HG03354 (cell line): ENCODE measurements around the gene SYNGR4.
"Not testable (repeated sequence)": the region's sequence is repeated elsewhere in the genome, so short reads cannot be mapped to it uniquely, and the experiment has no call there.

Source experiments
- ATAC-seq: cut with Tn5 transposase; IDR thresholded peaks from one replicate; pipeline ENCODE4 v1.9.1; 2021; ENCODE audit warnings: mild to moderate bottlenecking; ENCODE audit not compliant: unreplicated experiment, poor library complexity, severe bottlenecking

Gene SYNGR4

GRCh38 chr19:48367855-48368254 is 3.7 kb downstream of the SYNGR4 start:
- ATAC-seq = no peak

DNA sequence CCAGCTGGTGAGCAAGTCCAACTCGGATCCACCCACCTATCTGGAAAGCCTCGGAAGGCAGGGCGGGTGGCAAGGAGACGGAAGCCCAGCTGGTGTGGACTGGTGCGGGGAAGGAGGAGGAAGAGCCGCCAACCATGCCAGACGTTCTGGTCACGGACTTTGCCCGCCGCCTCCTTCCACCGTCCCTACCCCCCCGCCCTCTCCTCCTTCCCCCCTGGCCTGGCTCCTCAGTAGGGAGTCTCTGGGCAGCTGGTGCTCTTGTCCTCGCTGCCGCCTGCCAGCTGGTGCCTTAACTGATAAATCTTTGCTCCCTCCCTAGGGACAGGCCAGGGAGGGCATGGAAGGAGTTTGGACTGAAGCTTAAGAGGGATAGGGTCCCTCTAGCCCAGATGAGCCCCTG is 4.8 kb downstream of the SYNGR4 start:
- no peak for ATAC-seq

DNA sequence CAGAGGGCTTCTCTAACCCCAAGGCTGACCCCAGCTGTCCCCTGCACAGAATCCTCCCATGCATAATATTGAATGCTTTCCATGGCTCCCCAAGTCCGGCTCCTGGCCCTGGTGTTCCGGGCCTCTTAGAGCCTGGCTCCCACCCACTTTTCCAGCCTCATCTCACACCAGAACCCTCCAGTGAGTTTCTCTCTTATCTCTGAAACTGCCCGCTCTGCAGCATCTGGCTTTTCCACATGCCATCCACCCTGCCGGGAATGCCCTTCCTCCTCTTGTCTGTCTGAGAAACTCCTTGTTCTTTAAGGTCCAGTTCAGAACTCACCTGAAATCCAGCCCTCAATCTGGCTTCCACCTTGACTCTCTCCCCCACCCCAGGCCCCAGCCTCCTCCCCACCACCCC is 6.8 kb downstream of the SYNGR4 start:
- ATAC-seq = no peak

GRCh38 chr19:48371367-48371766 is 7.2 kb downstream of the SYNGR4 start:
- ATAC-seq = no peak

- ATAC-seq = not testable (repeated sequence)
Observed at GRCh38 chr19:48371771-48372170, 7.6 kb downstream of the SYNGR4 start.

DNA sequence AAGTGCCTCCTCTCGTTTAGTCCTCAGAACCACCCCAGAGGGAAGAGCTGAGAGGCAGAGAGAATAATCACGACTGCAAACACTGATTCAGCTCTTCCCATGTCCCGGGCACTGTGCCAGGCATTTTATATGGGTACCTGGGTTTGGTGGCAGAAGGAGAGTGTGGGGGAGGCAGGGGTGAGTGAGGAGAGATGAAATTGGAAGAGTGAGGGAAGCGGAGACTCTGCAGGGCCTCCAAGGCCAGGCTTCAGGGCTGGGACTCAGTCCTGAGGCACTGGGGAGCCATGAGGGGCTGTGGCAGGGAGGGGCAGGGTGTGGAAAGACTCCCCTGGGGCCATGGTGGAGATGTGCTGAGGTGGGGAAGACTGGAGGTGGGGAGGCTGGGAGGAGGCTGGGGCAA is 8.7 kb downstream of the SYNGR4 start:
- ATAC-seq = no peak

DNA sequence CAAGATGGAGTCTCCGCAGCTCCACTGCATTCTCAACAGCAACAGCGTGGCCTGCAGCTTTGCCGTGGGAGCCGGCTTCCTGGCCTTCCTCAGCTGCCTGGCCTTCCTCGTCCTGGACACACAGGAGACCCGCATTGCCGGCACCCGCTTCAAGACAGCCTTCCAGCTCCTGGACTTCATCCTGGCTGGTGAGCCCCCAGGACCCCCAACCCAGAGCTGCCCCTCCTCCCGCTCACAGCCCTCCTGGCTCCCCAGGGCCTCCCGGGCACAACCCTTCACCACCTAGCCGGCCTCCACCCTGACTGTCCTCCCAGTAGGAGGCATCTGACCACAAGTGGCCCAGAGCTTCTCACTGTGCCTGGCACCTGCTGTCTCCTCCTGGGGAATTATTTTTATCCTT is 9.4 kb downstream of the SYNGR4 start:
- ATAC-seq = no peak

DNA sequence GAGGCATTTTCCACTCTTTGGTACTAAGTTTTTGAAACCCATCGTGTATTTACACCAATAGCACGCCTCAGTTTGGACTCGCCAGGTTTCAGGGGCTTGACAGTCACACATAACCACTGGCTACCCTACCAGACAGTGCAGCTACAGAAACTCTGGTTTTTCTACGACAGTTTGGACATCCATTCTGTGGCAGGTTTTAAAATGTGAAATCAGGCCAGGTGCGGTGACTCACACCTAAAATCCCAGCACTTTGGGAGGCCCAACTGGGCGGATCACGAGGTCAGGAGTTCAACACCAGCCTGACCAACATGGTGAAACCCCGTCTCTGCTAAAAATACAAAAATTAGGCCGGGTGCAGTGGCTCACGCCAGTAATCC is 14.0 kb downstream of the SYNGR4 start:
- no peak for ATAC-seq

- no peak for ATAC-seq
Observed at GRCh38 chr19:48379058-48379457, 14.9 kb downstream of the SYNGR4 start.

DNA sequence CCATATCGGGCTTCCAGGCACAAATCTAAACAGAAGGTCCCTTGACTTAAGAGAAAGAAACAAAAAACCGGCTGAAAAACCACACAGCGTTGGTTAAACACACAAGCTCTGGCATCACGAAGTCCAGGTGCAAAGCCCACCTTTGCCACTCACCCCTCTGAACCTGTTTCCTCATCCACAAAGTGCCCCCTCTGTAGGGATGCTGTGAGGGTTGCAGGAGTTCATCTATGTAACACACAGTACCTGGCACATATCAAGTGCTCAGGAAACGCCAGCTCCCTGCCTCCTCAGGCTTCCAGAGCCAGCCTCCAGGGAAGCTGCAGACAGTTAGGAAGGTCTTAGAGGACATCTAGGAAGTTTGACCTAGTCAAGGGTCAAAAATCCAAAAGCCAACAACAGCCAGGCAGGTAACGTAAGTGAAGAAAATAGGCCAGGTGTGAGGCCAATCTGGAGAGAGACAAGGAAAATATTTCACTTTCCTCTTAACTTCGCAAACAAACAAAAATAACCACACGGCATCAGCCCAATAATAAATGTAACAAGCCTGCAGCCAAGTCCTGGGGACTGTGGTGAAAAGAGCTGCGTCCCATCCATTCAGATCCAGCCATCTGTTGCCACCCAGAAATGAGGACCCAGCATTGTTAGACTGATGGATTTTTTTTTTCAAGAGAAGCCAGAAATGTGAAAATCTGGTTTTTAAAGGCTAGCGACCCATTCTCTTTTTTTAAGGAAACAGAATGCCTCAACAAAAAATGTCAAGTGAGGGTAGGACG is 17.2 kb downstream of the SYNGR4 start:
- ATAC-seq = no peak

DNA sequence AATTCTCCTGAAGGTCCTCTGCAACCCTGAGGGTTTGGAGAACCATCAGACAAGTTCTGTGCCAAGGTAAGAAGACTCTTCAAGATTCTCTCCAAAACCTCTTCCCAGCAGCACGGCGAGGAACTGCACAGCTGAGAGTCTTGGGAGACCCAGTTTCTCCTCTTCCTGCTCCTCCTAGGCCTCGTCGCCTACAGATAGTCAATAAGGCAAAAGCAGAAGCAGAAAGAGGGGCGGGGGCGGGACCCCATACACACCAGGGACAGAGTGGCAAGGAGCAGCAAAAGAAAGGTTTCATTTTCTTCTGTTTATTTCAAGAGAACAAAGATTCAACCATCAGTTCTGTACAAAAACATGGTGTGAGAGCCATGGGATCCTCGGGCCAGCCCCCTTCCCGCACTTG is 18.1 kb downstream of the SYNGR4 start:
- no peak for ATAC-seq

- no peak for ATAC-seq
Observed at GRCh38 chr19:48385461-48386087, 21.4 kb downstream of the SYNGR4 start.

GRCh38 chr19:48386981-48387380 is 22.8 kb downstream of the SYNGR4 start:
- no peak for ATAC-seq

DNA sequence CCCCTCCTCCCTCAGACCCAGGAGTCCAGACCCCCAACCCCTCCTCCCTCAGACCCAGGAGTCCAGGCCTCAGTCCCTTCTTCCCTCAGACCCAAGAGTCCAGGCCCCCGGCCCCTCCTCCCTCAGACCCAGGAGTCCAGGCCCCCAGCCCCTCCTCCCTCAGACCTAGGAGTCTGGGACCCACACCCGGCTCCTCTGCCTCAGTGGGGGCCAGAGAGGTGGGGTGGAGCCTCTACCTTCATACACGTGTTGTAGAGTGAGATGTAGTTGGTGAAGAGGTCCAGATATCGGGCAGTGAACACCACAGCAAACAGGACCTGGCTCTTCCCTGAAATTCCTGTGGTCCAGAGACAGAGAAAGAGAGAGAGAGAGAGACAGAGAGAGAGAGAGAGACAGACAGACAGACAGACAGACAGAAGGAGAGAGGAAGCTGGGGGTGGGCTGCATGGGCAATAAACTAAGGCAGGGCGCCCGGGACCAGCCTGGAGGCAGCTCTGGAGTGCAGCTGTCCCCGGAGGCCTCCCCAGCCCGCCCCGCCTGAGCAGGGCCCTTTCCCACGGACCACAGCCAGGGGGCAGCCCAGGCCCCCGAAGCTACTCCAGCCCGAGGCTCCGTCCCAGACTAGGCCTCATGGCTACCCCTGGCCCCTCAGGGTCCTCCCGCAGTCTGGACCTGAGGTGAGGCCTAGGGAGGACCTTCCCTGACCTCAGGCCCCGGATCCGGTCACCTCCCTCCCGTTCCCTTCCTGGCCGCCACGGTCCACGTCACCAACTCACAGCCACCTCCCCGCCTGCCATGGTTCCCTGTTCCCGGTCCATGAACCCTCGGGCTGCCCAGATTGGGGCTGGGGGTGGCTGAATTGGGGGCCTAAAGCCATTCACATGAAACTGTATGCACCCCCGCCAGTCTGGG is 26.3 kb downstream of the SYNGR4 start:
- peak; percentile 56 for ATAC-seq

DNA sequence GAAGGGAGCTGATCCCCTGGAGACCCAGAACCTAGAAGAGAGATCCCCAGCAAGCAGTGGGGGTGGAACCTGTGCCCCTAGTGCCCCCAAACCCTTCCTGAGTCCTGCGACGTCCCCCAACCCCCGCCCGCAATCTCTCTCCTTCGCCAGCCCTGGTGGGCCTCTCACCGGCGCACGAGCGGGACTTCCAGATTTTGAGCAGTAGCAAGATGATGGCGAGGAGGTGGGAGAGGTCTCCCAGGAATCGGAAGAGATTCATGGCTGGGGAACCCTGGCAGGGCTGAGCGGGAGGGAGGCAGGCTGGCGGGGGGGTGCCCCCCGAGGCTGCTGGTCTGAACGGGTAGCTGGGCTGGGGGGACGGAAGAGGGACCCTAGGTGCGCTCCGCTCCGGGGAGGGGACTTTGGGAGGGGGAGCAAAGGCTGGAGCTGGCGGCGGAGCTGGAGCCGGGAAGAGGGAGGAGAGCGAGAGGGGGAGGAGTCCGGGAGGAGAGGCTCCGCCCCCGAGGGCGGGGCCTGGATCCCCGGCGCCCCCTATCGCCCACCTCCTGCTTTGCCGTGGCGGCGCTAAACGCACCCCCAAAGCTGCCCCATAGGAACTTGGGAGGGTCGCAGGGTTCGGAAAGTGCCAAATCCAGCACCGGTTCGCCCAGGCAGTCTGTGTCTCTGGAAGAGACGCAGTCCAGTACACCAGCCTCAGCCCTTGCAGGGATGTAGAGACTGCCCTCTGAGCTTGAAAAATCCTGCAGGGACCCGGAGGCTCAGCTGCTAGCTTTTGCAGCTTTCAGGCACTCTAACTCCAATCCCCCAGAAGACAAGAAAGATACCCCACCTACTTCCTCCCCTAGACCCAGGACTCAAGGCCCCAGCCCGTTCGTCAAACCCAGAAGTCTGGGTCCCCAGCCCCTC is 27.2 kb downstream of the SYNGR4 start, which contains the start of gene KDELR1:
TSS of gene KDELR1 (minus strand) at position 452 of the 906 bp plus-strand sequence. CDS start at position 259, 193 bp downstream.
- peak; percentile 79 for ATAC-seq

DNA sequence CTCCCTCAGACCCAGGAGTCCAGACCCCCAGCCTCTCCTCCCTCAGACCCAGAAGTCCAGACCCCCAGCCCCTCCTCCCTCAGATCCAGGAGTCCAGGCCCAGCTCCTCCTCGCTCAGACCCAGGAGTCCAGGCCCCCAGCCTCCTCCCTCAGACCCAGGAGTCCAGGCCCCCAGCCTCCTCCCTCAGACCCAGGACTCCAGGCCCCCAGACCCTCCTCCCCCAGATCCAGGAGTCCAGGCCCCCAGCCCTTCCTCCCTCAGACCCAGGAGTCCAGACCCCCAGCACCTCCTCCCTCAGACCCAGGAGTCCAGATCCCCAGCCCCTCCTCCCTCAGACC is 27.8 kb downstream of the SYNGR4 start:
- not testable (repeated sequence) for ATAC-seq

DNA sequence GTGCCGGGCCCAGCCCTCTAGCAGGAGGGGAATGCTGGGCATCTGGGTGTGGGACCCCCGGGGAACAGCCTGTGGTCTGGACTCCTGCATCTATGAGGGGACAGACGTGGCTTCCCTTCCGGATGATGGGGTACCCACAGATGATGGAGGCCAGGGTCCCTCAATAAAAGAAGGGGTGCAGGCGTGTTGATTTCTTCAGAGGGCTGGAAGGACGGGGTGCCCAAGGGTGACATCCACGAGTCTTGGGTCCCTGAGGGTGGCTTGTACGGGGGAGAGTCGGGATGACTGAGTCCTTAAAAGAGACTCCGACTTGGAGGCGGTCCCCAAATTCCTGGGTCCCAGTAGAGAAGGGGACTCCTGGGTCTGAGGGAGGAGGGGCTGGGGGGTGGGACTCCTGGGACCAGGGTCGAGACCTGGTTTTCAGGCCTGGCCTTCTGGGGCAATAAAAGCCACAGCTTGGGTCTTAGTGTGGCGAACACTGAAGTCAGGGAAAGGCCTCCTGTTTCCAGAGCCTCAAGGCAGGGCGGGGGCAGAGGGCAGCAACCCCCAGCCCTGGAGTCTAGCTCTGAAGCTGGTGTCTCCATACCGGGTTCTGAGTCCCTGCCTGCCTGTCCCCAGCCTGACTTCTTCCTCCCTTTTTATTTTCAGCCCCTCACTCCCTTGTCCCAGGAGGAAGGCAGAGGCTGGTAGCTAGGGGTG is 28.8 kb downstream of the SYNGR4 start:
- no peak for ATAC-seq

GRCh38 chr19:48393559-48394330 is 29.6 kb downstream of the SYNGR4 start, which contains the start of gene GRIN2D:
TSS of gene GRIN2D (plus strand) at chr19:48393668. CDS start at chr19:48398393, 4,725 bp downstream.
- ATAC-seq = no peak
